PC-9 (cell line): Measurements from ENCODE around the gene CCDC68. TPM values are rescaled to one million over a fixed set of nuclear protein-coding genes. Genes with fewer than 3 reads are reported as not detected.

Experiments used
- BruUV-seq: library from RNA; stranded (reverse); fragments of 400-500 nt; replicated peaks from 2 replicates; lab custom pipeline; 2021; lab: Mats Ljungman, UMichigan
- CTCF ChIA-PET: fragments of 300-600 bp; sonication (Branson Sonifier 250); formaldehyde crosslinking; loops from one replicate; lab custom pipeline; 2022; ENCODE audit warnings: antibody characterized with exemption; lab: Charles Lee
- POLR2A ChIA-PET: fragments of 300-600 bp; sonication (Branson Sonifier 250); formaldehyde crosslinking; loops from one replicate; lab custom pipeline; 2022; ENCODE audit warnings: antibody characterized with exemption; ENCODE audit not compliant: unreplicated experiment; lab: Charles Lee
- DNase-seq, 2 experiments: peaks; one replicate each; pipeline versions ENCODE4 v3.0.0 to v3.0.0-alpha.2; 2015 to 2022; ENCODE audit warnings: mixed read lengths in 1 of 2
- H2AFZ ChIP-seq: fragments of 200-600 bp; sonication (generic); 2 replicates; pipeline ENCODE4 v1.8.1; 2017; ENCODE audit warnings: antibody characterized with exemption
- H3F3A ChIP-seq: fragments of 200-600 bp; sonication (generic); 2 replicates; pipeline ENCODE4 v1.8.1; 2017; ENCODE audit warnings: antibody characterized with exemption, mild to moderate bottlenecking, low read depth; ENCODE audit not compliant: insufficient read depth
- H3K27ac ChIP-seq: fragments of 200-600 bp; sonication (generic); 2 replicates; pipeline ENCODE4 v1.6.1; 2016; ENCODE audit warnings: mixed run types
- H3K27me3 ChIP-seq: fragments of 200-600 bp; sonication (generic); 2 replicates; pipeline ENCODE4 v1.6.1; 2016; ENCODE audit warnings: low read depth, mixed run types; ENCODE audit not compliant: insufficient read depth
- H3K36me3 ChIP-seq: fragments of 200-600 bp; sonication (generic); 2 replicates; pipeline ENCODE4 v1.6.1; 2016; ENCODE audit warnings: low read depth, mixed run types
- H3K4me1 ChIP-seq: fragments of 200-600 bp; sonication (generic); replicated peaks from 2 replicates; pipeline ENCODE4 v1.6.1; 2016; ENCODE audit warnings: mixed run types; ENCODE audit not compliant: insufficient read depth
- H3K4me2 ChIP-seq: fragments of 200-600 bp; sonication (generic); 2 replicates; pipeline ENCODE4 v1.6.1; 2017; ENCODE audit warnings: mixed run types
- H3K4me3 ChIP-seq: fragments of 200-600 bp; sonication (generic); 2 replicates; pipeline ENCODE4 v1.6.1; 2016; ENCODE audit warnings: mixed run types
- H3K79me2 ChIP-seq: fragments of 200-600 bp; sonication (generic); 2 replicates; pipeline ENCODE4 v1.6.1; 2017; ENCODE audit warnings: low read depth, mixed run types
- H3K9me2 ChIP-seq: fragments of 200-600 bp; sonication (generic); 2 replicates; pipeline ENCODE4 v1.8.1; 2017; ENCODE audit warnings: mild to moderate bottlenecking; ENCODE audit not compliant: insufficient read depth
- H3K9me3 ChIP-seq: fragments of 200-600 bp; sonication (generic); 2 replicates; pipeline ENCODE4 v1.8.1; 2016; ENCODE audit warnings: low read depth; ENCODE audit not compliant: insufficient read depth
- H4K20me1 ChIP-seq: fragments of 200-600 bp; sonication (generic); 2 replicates; pipeline ENCODE4 v1.8.1; 2017; ENCODE audit not compliant: insufficient read depth
- EZH2 ChIP-seq: fragments of 200-600 bp; sonication (generic); IDR thresholded peaks from 2 replicates; pipeline ENCODE4 v1.8.0; 2017; ENCODE audit warnings: antibody characterized with exemption, low read depth
- intact Hi-C: fragments of 100-400 bp; cut with micrococcal nuclease; formaldehyde crosslinking; loops from one replicate; pipeline ENCODE4 v1.10.0; 2022; ENCODE audit not compliant: unreplicated experiment
- total RNA-seq: library from RNA; stranded (reverse); gene quantifications from 2 replicates; pipeline ENCODE4 v1.2.3, GENCODE V29; 2021
- TF ChIP-seq, protein P1 (sequence below): fragments of 200-600 bp; sonication (generic); conservative IDR thresholded peaks from 2 replicates; pipeline ENCODE4 v1.6.1; 2017; ENCODE audit warnings: mixed run types, antibody characterized with exemption, mild to moderate bottlenecking, moderate library complexity

CCDC68 gene
- total RNA-seq, 1 experiment from 2014 or later, result 2.9 TPM

DNA sequence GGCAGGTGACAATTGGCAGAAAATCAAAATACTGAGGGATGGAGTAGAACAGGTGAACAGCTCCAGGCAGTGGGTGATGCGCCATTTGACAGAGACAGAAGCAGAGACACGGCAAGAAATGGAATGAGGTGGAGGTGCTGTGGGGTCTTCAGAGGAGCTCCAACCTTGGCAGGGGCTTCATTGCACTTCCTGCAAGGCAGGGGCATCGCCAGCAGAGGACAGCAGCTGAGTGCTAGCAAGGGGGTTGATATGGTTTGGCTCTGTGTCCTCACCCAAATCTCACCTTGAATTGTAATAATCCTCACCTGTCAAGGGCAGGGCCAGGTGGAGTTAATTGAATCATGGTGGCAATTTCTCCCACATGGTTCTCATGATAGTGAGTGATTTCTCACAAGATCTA is 42.8 kb downstream of the CCDC68 start:
- H3K9me3 ChIP-seq, result no peaks in the 10 kb centered on the region
- no peaks in the 10 kb centered on the region for H3K4me1 ChIP-seq
- ChIA-PET POLR2A (no interaction called here), CTCF (no interaction called here)
- H3K9me2 ChIP-seq, result no peaks in the 10 kb centered on the region
- no peaks in the 10 kb centered on the region for H3K79me2 ChIP-seq
- H3K27ac ChIP-seq, result no peak overlapping the region
- no peak for DNase-seq
- H3K27me3 ChIP-seq, result no peaks in the 10 kb centered on the region
- no peak overlapping the region for H3K4me3 ChIP-seq
- no TSS peak for BruUV-seq
- H2AFZ ChIP-seq, result no peak overlapping the region
- no peaks in the 10 kb centered on the region for H4K20me1 ChIP-seq
- no peaks in the 10 kb centered on the region for H3F3A ChIP-seq
- TF ChIP-seq, protein P1, sequence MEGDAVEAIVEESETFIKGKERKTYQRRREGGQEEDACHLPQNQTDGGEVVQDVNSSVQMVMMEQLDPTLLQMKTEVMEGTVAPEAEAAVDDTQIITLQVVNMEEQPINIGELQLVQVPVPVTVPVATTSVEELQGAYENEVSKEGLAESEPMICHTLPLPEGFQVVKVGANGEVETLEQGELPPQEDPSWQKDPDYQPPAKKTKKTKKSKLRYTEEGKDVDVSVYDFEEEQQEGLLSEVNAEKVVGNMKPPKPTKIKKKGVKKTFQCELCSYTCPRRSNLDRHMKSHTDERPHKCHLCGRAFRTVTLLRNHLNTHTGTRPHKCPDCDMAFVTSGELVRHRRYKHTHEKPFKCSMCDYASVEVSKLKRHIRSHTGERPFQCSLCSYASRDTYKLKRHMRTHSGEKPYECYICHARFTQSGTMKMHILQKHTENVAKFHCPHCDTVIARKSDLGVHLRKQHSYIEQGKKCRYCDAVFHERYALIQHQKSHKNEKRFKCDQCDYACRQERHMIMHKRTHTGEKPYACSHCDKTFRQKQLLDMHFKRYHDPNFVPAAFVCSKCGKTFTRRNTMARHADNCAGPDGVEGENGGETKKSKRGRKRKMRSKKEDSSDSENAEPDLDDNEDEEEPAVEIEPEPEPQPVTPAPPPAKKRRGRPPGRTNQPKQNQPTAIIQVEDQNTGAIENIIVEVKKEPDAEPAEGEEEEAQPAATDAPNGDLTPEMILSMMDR, result no peak
- TF ChIP-seq EZH2, result no peak
- no peak overlapping the region for H3K4me2 ChIP-seq
- H3K36me3 ChIP-seq, result no peaks in the 10 kb centered on the region
- intact Hi-C loops, result no loop called here

DNA sequence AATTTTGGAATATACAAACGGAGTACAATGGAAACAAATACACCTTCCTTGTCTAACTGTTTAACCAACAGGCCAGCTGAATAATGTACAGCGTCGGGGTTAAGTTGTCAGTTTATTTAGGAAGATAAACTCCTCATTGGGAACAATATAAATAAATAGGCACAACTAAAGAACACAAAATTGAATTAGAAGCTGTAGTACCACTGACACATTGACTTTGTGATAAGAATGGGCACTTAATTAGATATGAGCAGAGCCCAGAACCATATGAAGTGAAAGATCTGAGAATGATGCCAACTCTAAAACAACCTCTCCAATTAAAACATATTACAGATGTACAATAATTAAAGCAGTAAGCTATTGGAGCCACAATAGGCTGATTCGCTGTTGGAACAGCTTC is 44.4 kb downstream of the CCDC68 start:
- Histone ChIP-seq H3K27me3 (no peaks in the 10 kb centered on the region), H3K9me3 (no peaks in the 10 kb centered on the region), H3K4me1 (no peaks in the 10 kb centered on the region), H4K20me1 (no peaks in the 10 kb centered on the region), H2AFZ (no peak overlapping the region), H3K9me2 (no peaks in the 10 kb centered on the region), H3K36me3 (no peaks in the 10 kb centered on the region), H3F3A (no peaks in the 10 kb centered on the region), H3K27ac (no peak overlapping the region), H3K4me3 (no peak overlapping the region), H3K79me2 (no peaks in the 10 kb centered on the region), H3K4me2 (no peak overlapping the region)
- no peak for DNase-seq
- CTCF ChIA-PET, result no interaction called here
- no TSS peak for BruUV-seq
- TF ChIP-seq, protein P1, result no peak
- TF ChIP-seq EZH2, result no peak
- POLR2A ChIA-PET, result no interaction called here
- intact Hi-C loops, result no loop called here

DNA sequence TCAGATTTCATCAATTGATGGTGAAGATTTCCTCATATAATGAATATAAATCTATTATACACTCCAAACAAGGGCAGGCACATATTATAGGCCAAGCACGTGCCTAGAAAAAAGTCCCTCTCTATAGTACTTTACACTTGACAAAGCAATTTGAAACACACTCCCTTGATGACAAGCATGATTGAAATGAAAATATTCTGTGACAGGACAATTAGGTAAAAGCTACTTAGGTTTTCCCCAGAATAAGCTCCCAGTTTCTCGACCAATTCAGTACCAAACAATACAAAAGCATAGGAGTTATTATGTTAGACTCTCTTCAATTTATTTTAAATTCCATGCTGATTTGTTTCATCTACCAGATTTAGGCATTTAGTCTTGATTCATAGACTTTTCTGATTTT is 47.7 kb downstream of the CCDC68 start:
- Histone ChIP-seq H3F3A (no peaks in the 10 kb centered on the region), H3K27ac (no peak overlapping the region), H2AFZ (no peak overlapping the region), H3K4me3 (no peak overlapping the region), H3K4me1 (no peaks in the 10 kb centered on the region), H3K79me2 (no peaks in the 10 kb centered on the region), H3K36me3 (no peaks in the 10 kb centered on the region), H3K9me3 (no peaks in the 10 kb centered on the region), H4K20me1 (no peaks in the 10 kb centered on the region), H3K27me3 (no peaks in the 10 kb centered on the region), H3K4me2 (no peak overlapping the region), H3K9me2 (no peaks in the 10 kb centered on the region)
- intact Hi-C loops, result no loop called here
- ChIA-PET POLR2A (no interaction called here), CTCF (no interaction called here)
- no peak for TF ChIP-seq EZH2
- TF ChIP-seq, protein P1, result no peak
- DNase-seq, result no peak
- no TSS peak for BruUV-seq
